Ammon's horn (tissue), 1 donor: ENCODE results near the gene DRC7.

Experiments
- DNase-seq: peaks from one replicate; pipeline ENCODE4 v3.0.0-alpha.2; 2016; ENCODE audit warnings: low spot score

Gene DRC7

GRCh38 chr16:57694725-57695679, at the start of gene DRC7:
TSS of gene DRC7 (plus strand) at chr16:57694806. CDS start at chr16:57697950, 3,144 bp downstream.
- DNase-seq, result peak; percentile 79

DNA sequence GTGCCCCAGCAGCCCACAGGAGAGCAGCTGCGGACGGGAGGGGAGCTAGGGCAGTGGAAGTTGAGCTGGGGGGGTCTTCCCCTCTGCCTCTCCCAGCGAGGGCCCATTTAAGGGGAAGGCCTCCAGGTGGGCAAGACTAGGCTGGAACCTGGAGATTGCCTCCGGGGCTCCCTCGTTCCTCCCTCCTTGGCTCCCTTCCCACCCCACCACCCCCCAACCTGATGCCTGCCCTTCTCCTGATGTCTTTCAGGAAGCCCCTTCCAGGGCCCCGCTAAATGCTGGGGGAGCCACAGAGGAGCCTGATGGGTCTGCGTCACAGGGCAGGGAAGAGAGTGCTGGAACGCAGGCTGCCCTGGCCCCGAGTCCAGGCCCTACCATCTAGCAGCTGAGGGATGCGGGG, 49.4 kb upstream of the DRC7 start:
- no peak for DNase-seq

DNA sequence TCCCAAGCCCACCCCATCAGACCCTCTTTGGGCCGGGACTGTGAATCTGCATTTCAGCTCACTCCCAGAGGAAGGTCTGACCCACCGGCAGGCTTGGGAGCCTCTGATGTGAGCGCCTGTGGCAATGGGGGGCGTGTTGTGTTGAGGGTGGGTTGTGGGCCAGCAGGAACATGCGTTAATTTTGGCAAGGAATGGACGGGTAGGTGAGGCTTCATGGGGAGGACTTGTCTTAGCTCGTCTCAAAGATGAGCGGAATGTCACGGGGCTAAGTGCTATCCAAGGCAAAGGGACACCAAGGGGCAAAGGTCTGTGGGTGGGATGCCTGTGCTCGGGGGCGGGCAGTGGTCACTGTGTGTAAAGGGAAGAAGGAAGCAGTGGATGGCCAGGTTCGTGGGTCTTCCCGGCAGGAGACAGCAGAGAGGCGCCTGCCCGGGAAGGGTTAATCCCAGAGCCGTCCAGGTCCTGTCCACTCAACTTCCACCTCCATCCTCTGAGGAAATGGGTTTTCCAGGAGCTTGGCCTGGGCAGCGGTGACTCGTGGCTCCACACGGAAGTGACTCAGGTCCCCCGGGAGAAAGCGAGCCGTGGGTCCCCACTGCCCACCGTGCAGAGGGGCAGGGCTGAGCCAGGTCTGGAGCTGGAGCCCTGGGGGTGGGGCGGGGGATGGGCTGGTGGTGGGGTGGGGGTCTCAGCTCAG, 48.8 kb upstream of the DRC7 start:
- DNase-seq, result no peak

DNA sequence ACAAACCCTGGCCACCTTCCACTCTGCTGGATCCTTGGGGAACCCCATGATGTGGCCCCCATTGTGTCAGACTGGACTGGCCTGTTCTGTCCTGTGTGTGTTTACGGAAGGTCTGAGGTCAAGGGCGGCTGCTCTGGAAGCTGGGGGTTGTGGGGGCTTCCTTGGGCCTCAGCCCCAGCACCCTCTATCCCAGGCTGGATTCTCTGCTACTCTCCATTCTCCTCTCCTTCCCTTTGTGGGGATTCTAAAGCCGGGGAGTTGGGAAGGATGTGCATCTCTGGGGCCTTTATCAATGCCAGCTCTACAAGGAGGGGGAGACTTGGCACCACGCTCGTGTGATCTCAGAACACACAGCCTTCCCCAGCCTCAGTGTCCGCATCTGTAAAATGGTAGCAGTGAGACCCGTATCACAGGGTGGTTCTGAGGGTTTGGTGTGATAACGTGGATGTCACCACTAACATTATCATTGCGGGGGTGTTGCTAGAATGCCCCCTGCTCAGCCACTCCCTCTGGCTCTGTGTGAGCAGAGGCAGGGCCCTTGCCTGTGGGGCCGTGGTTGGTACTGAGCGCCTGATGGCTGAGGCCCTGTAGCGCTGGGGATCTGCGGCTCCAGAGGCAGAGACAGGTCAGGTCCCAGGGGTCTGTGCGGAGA, 48.1 kb upstream of the DRC7 start:
- DNase-seq, result no peak

- no peak for DNase-seq
These were observed 47.3 kb upstream of the DRC7 start for GRCh38 chr16:57647136-57647875.

GRCh38 chr16:57648125-57648524, 46.5 kb upstream of the DRC7 start:
- DNase-seq, result peak; percentile 62

- peak; percentile 84 for DNase-seq
These were observed 45.8 kb upstream of the DRC7 start for GRCh38 chr16:57648581-57649442.

GRCh38 chr16:57649443-57649751, 45.2 kb upstream of the DRC7 start:
- no peak for DNase-seq

- DNase-seq, result no peak
These were observed 44.8 kb upstream of the DRC7 start for GRCh38 chr16:57649846-57650245.

DNA sequence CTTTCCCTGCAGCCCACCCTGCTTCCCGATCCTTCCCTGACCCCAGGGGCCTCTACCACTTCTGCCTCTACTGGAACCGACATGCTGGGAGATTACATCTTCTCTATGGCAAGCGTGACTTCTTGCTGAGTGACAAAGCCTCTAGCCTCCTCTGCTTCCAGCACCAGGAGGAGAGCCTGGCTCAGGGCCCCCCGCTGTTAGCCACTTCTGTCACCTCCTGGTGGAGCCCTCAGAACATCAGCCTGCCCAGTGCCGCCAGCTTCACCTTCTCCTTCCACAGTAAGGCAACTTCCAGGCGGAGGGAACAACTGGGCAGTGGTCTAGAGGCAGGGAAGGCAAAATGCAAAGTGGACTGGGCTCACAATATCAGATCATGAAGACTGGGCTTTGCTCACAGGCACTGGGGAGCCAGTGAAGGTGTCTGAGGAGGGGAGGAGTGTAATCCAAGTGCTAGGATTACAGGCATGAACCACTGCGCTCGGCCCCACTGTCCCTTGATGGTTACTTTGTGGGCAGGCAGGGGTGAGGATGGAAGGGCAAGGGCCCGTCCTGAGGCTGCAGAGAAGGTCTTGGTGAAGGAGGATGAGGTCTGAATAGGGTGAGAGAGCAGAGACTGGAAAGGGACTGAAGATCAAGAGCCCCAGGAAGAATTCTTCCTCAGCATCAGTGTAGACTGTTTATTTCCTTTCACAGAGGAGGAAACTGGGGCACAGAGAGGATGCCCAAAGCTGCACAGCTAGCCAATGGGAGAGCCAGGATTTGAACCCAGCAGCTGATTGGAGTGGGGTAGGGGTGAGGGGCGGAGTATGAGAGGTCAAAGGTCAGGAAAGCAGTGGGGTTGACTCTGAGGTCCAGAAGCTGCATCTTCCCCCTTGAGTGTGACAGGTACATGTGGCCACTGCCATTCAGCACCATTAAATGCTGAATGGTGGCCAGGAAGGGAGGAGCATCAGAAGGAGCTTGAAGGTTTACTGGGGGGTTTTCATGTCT, 43.0 kb upstream of the DRC7 start:
- no peak for DNase-seq

GRCh38 chr16:57652695-57653471, 41.7 kb upstream of the DRC7 start:
- DNase-seq, result no peak

GRCh38 chr16:57653936-57654335, 40.7 kb upstream of the DRC7 start:
- no peak for DNase-seq

DNA sequence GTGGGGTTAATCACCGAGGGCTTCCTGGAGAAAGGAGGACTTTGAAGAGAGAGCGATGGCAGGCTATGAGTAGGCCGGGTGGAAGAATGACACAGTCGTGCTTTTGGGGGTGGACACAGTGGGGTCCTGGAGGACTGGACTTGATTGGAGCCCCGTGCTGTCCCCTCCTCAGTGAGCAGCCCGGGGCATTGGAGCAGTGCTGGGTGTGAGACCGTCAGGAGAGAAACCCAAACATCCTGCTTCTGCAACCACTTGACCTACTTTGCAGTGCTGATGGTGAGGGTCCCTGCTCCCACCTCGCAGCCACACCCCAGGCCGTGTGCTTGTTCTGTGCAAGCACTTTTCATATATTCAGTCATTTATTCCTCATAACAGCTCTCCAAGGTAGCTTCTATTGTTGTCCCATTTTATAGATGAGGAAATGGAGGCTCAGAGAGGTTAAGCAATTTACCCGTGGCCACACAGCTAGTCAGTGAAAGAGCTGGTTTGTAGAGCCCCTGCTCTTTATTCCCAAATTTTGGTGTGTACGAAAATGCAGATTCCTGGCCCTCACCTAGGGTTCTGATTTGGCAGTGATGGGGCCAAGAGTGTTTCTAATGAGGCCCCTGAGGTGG, 38.2 kb upstream of the DRC7 start:
- no peak for DNase-seq

- no peak for DNase-seq
These were observed 37.4 kb upstream of the DRC7 start for GRCh38 chr16:57657228-57657627.

- no peak for DNase-seq
These were observed 36.3 kb upstream of the DRC7 start for GRCh38 chr16:57658130-57658877.

DNA sequence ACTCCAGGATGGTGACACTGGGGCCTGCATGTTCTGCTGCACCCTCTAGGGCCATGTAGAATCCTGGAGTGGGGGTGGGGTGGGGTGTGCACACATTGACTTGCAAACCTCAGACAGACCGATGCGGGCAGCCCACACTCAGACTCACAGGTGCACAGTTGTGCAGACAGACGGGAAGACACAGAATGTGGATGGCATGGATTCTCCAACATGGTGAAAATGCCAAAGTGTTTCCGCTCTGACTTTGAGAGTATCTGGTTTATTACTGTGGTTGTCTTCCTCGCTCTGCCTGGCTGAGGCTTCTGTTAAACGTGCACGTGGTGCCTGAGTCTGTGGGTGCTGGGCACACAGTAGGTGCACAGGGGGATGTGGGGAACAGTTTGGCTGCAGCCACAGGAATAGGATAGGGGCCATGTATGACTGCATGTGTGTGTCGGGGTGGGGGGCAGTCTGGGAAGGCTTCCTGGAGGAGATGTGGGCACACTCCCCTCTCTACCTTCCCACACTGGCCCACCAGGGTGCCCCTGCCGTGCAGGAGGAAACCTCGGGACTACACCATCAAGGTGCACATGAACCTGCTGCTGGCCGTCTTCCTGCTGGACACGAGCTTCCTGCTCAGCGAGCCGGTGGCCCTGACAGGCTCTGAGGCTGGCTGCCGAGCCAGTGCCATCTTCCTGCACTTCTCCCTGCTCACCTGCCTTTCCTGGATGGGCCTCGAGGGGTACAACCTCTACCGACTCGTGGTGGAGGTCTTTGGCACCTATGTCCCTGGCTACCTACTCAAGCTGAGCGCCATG, 35.5 kb upstream of the DRC7 start:
- no peak for DNase-seq
